GM21717 (cell line): ENCODE measurements around the gene GPR171.
"Not testable (repeated sequence)": the region's sequence is repeated elsewhere in the genome, so short reads cannot be mapped to it uniquely, and the experiment has no call there.

Source experiments
- ATAC-seq: cut with Tn5 transposase; IDR thresholded peaks from one replicate; pipeline ENCODE4 v1.9.1; 2021; ENCODE audit warnings: mild to moderate bottlenecking, moderate library complexity; ENCODE audit not compliant: unreplicated experiment

The GPR171 gene

GRCh38 chr3:151203051-151203420 is at the start of gene GPR171:
Gene GPR171, minus strand, starts transcription at chr3:151203216. Its CDS starts 3,830 bp downstream, at chr3:151199386.
- peak; percentile 86 for ATAC-seq

- ATAC-seq = no peak
Observed at GRCh38 chr3:151248772-151249337, 45.8 kb upstream of the GPR171 start.

GRCh38 chr3:151242006-151242405 is 39.0 kb upstream of the GPR171 start:
- not testable (repeated sequence) for ATAC-seq

GRCh38 chr3:151236736-151237135 is 33.7 kb upstream of the GPR171 start:
- ATAC-seq = no peak

GRCh38 chr3:151236316-151236715 is 33.3 kb upstream of the GPR171 start:
- no peak for ATAC-seq

GRCh38 chr3:151234825-151235224 is 31.8 kb upstream of the GPR171 start:
- no peak for ATAC-seq

GRCh38 chr3:151232991-151233390 is 30.0 kb upstream of the GPR171 start:
- no peak for ATAC-seq

GRCh38 chr3:151232403-151232802 is 29.4 kb upstream of the GPR171 start:
- not testable (repeated sequence) for ATAC-seq

GRCh38 chr3:151230646-151231045 is 27.6 kb upstream of the GPR171 start:
- peak; percentile 78 for ATAC-seq

- ATAC-seq = no peak
Observed at GRCh38 chr3:151228666-151229040, 25.6 kb upstream of the GPR171 start.

- ATAC-seq = peak; percentile 83
Observed at GRCh38 chr3:151227807-151228665, 25.0 kb upstream of the GPR171 start.

- peak; percentile 31 for ATAC-seq
Observed at GRCh38 chr3:151227266-151227806, 24.3 kb upstream of the GPR171 start.

GRCh38 chr3:151226825-151227224 is 23.8 kb upstream of the GPR171 start:
- ATAC-seq = no peak

GRCh38 chr3:151226088-151226563 is 23.1 kb upstream of the GPR171 start:
- ATAC-seq = no peak

- ATAC-seq = no peak
Observed at GRCh38 chr3:151225040-151225975, 22.3 kb upstream of the GPR171 start.

- ATAC-seq = no peak
Observed at GRCh38 chr3:151224268-151224866, 21.4 kb upstream of the GPR171 start.

GRCh38 chr3:151219056-151219455 is 16.0 kb upstream of the GPR171 start:
- ATAC-seq = no peak

GRCh38 chr3:151218136-151218535 is 15.1 kb upstream of the GPR171 start:
- no peak for ATAC-seq

GRCh38 chr3:151216641-151217607 is 13.9 kb upstream of the GPR171 start:
- no peak for ATAC-seq
